SK-N-SH treated with all-trans-retinoic acid at 6 μM for 48 hours (cell line): Measurements from ENCODE around the gene CREBBP.
"Not testable (repeated sequence)": the region's sequence is repeated elsewhere in the genome, so short reads cannot be mapped to it uniquely, and the experiment has no call there.

Source experiments
- ARNTL ChIP-seq: fragments of 450-650 bp; formaldehyde crosslinking; IDR thresholded peaks from 2 replicates; pipeline ENCODE4 v1.5.0; 2020; ENCODE audit warnings: low read depth, mild to moderate bottlenecking, moderate library complexity, borderline replicate concordance
- ESRRG ChIP-seq: fragments of 250-450 bp; sonication (Bioruptor Pico); IDR thresholded peaks from 2 replicates; pipeline ENCODE4 v1.6.1; 2021; ENCODE audit warnings: mild to moderate bottlenecking
- ISL1 ChIP-seq: fragments of 250-450 bp; sonication (Bioruptor Pico); IDR thresholded peaks from 2 replicates; pipeline ENCODE4 v2.1.2; 2022; ENCODE audit warnings: mild to moderate bottlenecking, moderate library complexity
- PATZ1 ChIP-seq: fragments of 250-450 bp; sonication (Bioruptor Pico); IDR thresholded peaks from 2 replicates; pipeline ENCODE4 v1.8.0; 2020; ENCODE audit warnings: mild to moderate bottlenecking, moderate library complexity, borderline replicate concordance

GRCh38 chr16:3911741-3912140 lies 31.2 kb upstream of the CREBBP start:
- TF ChIP-seq ARNTL (CRISPR knock-in tag); ISL1; PATZ1; ESRRG (CRISPR knock-in tag): not testable (repeated sequence)
